ENCODE data around the gene KCP.

DNA sequence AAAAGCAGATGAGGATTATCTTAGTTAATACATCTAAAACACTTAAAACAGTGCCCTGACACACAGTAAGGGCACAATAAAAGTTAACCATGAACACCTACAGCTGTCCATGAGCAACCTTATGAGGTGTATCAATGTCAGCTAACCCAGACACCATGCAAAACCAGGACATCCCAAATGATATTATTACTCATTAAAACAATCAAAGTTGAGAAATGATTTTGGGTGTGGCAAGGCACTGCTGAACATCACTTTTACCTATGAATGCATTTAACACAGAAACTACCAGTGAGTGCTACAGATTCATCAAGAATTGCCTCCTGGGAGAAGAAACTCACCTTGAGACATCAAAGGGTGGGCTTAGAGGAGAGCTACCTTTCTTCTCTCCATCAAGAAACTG is 45.5 kb upstream of the KCP start:
- TF ChIP-seq, protein P1, sequence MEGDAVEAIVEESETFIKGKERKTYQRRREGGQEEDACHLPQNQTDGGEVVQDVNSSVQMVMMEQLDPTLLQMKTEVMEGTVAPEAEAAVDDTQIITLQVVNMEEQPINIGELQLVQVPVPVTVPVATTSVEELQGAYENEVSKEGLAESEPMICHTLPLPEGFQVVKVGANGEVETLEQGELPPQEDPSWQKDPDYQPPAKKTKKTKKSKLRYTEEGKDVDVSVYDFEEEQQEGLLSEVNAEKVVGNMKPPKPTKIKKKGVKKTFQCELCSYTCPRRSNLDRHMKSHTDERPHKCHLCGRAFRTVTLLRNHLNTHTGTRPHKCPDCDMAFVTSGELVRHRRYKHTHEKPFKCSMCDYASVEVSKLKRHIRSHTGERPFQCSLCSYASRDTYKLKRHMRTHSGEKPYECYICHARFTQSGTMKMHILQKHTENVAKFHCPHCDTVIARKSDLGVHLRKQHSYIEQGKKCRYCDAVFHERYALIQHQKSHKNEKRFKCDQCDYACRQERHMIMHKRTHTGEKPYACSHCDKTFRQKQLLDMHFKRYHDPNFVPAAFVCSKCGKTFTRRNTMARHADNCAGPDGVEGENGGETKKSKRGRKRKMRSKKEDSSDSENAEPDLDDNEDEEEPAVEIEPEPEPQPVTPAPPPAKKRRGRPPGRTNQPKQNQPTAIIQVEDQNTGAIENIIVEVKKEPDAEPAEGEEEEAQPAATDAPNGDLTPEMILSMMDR (IDR thresholded peaks at IDR 0.05), result no peak
- TF ChIP-seq EZH2 (IDR thresholded peaks at IDR 0.05; ENCODE audit: borderline replicate concordance, insufficient read depth, low read depth, low read length, poor library complexity, severe bottlenecking), result no peak
